BJ (cell line): Measurements from ENCODE around the gene CELF2. TPM values are rescaled to one million over a fixed set of nuclear protein-coding genes. Genes with fewer than 3 reads are reported as not detected.

Experiments
- CTCF ChIA-PET: fragments of 350-600 bp; formaldehyde crosslinking; extraction: SDS; loops from one replicate; lab custom pipeline; 2021; ENCODE audit warnings: antibody characterized with exemption, inconsistent platforms; lab: Yijun Ruan, JAX
- POLR2A ChIA-PET: fragments of 300-600 bp; sonication (Branson Sonifier 250); formaldehyde crosslinking; extraction: SDS; loops from one replicate; lab custom pipeline; 2021; ENCODE audit warnings: antibody characterized with exemption; lab: Charles Lee
- DNase-seq: peaks from one replicate; pipeline ENCODE4 v3.0.0-alpha.2; 2011; ENCODE audit warnings: low read depth
- H3K27me3 ChIP-seq: 2 replicates; pipeline ENCODE4 v1.6.0; 2011; ENCODE audit warnings: low read length; ENCODE audit not compliant: control insufficient read depth, insufficient read depth
- H3K36me3 ChIP-seq: 2 replicates; pipeline ENCODE4 v1.5.1; 2011; ENCODE audit warnings: low read length; ENCODE audit not compliant: control insufficient read depth, insufficient read depth
- H3K4me3 ChIP-seq: 2 replicates; pipeline ENCODE4 v1.5.1; 2011; ENCODE audit warnings: low read depth, mild to moderate bottlenecking, control low read depth, low read length
- CTCF ChIP-seq: IDR thresholded peaks from 2 replicates; pipeline ENCODE4 v1.5.1; 2011; ENCODE audit warnings: low read depth, mild to moderate bottlenecking, control low read depth, inconsistent platforms, low read length, moderate library complexity; ENCODE audit not compliant: insufficient read depth
- polyA plus RNA-seq: library from polyadenylated mRNA; depleted of rRNA; stranded (reverse); fragments of >200 nt; gene quantifications from 2 replicates; pipeline ENCODE4 v1.2.3, GENCODE V29; 2011

Gene CELF2
- polyA plus RNA-seq, 1 experiment, result 8.8 TPM

DNA sequence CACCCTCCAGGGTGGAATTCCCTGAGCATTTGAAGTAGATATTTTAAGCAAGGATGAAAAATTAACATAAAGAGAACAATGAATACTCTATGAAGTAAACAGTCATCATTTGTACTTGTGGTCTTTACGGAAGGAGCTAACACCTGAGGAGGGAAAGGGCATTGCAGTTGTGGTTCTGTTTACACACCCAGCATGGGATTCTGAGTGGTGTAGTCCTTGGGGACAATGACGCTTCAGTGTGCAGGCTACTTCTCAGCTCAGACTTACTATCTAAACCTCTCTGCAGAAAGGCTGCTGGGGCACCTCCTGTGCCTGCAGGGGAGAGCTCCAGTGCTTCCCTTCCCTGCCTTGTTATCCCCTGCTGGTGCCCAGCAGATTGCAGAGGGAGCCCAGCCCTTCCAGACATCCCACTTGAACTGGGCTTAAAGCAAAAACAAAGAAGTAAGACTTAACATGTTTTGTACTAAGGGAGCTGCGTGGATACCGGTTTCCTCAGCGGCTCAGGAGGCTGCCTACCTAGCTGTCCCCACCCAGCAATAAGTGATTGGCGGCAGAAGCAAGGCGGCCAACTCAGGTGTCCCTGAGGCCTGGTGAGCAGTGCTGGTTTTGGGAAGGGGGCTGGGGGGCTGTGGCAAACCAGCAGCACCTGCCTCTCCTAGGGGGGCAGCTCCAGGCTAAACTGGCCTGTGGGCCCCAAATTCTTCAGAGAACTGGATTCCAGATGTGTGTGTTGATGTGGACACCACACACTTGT lies 89.1 kb downstream of the CELF2 start:
- CTCF ChIA-PET, result interaction anchor here (1.1 kb wide), 1 partner anchor 9 kb away, joined by 3 read pairs; no protein-coding TSS in a partner anchor
- no peaks in the 10 kb centered on the region for H3K36me3 ChIP-seq
- H3K27me3 ChIP-seq, result no peaks in the 10 kb centered on the region
- DNase-seq, result no peak
- TF ChIP-seq CTCF, result no peak
- POLR2A ChIA-PET, result no interaction called here
- H3K4me3 ChIP-seq, result no peak overlapping the region

GRCh38 chr10:11107948-11108347 lies 90.3 kb downstream of the CELF2 start:
- no peak for TF ChIP-seq CTCF
- H3K36me3 ChIP-seq, result no peaks in the 10 kb centered on the region
- no peak for DNase-seq
- no peak overlapping the region for H3K4me3 ChIP-seq
- no peaks in the 10 kb centered on the region for H3K27me3 ChIP-seq
- CTCF ChIA-PET, result no interaction called here
- POLR2A ChIA-PET, result no interaction called here

GRCh38 chr10:11108356-11108755 lies 90.7 kb downstream of the CELF2 start:
- CTCF ChIA-PET, result no interaction called here
- DNase-seq, result no peak
- POLR2A ChIA-PET, result no interaction called here
- no peaks in the 10 kb centered on the region for H3K27me3 ChIP-seq
- TF ChIP-seq CTCF, result no peak
- no peak overlapping the region for H3K4me3 ChIP-seq
- H3K36me3 ChIP-seq, result no peaks in the 10 kb centered on the region

GRCh38 chr10:11109590-11109989 lies 91.9 kb downstream of the CELF2 start:
- TF ChIP-seq CTCF, result no peak
- CTCF ChIA-PET, result interaction anchor here (0.6 kb wide), 1 partner anchor 317 kb away, joined by 3 read pairs; no protein-coding TSS in a partner anchor
- H3K27me3 ChIP-seq, result no peaks in the 10 kb centered on the region
- no peak overlapping the region for H3K4me3 ChIP-seq
- POLR2A ChIA-PET, result no interaction called here
- no peak for DNase-seq
- no peaks in the 10 kb centered on the region for H3K36me3 ChIP-seq

GRCh38 chr10:11110539-11110938 lies 92.9 kb downstream of the CELF2 start:
- DNase-seq, result no peak
- no peaks in the 10 kb centered on the region for H3K36me3 ChIP-seq
- ChIA-PET POLR2A (no interaction called here), CTCF (no interaction called here)
- TF ChIP-seq CTCF, result no peak
- H3K27me3 ChIP-seq, result no peaks in the 10 kb centered on the region
- no peak overlapping the region for H3K4me3 ChIP-seq
